ENCODE data around the gene SKOR1.

The SKOR1 gene

DNA sequence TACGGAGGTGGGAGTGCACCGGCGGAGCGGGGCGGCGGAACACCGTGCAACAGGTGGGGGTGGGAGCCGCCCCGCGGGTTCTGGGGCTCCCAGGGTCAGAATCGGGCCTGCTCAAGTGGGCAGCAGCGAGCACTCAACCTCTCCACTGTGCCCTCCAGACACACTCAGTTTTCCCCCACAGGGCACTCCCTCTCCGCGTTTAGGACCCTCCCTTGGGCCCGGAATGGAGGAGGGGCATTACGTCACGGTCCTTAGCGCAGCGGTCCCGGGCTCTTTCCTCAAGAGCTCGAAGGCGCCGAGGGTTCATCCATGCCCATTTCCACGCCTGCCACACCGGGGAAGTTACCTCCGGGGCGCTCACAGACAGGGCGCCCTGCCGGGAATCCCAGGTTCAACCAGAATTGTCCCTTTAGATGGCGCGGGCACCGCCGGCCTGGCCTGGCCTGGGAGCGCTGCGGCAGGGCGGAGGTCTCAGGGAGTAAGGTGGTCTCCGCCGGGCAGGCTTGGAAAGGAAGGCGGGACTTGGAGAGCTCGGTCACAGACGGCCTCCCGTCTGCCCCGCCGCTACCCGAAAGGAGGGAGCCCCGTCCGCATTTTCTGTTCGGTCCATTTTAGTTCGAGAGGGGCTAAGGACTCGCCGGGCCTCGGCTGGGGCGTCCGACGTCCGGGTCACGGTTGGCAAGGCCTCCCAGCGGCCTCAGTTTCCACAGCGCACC, 9.4 kb downstream of the SKOR1 start:
- DNase-seq = no peak
- Histone ChIP-seq H3K27ac (no peak overlapping the region), H3K27me3 (ENCODE audit: insufficient read depth, low read depth, severe bottlenecking) (peaks cover 43% of the 10 kb centered on the region), H3K9me3 (ENCODE audit: severe bottlenecking) (no peaks in the 10 kb centered on the region), H3K36me3 (no peaks in the 10 kb centered on the region), H3K4me3 (ENCODE audit: low read depth, low read length) (peak overlapping the region; percentile 42)
- TF ChIP-seq, protein P1, sequence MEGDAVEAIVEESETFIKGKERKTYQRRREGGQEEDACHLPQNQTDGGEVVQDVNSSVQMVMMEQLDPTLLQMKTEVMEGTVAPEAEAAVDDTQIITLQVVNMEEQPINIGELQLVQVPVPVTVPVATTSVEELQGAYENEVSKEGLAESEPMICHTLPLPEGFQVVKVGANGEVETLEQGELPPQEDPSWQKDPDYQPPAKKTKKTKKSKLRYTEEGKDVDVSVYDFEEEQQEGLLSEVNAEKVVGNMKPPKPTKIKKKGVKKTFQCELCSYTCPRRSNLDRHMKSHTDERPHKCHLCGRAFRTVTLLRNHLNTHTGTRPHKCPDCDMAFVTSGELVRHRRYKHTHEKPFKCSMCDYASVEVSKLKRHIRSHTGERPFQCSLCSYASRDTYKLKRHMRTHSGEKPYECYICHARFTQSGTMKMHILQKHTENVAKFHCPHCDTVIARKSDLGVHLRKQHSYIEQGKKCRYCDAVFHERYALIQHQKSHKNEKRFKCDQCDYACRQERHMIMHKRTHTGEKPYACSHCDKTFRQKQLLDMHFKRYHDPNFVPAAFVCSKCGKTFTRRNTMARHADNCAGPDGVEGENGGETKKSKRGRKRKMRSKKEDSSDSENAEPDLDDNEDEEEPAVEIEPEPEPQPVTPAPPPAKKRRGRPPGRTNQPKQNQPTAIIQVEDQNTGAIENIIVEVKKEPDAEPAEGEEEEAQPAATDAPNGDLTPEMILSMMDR (IDR thresholded peaks at IDR 0.05; ENCODE audit: low read depth, low read length) = no peak

DNA sequence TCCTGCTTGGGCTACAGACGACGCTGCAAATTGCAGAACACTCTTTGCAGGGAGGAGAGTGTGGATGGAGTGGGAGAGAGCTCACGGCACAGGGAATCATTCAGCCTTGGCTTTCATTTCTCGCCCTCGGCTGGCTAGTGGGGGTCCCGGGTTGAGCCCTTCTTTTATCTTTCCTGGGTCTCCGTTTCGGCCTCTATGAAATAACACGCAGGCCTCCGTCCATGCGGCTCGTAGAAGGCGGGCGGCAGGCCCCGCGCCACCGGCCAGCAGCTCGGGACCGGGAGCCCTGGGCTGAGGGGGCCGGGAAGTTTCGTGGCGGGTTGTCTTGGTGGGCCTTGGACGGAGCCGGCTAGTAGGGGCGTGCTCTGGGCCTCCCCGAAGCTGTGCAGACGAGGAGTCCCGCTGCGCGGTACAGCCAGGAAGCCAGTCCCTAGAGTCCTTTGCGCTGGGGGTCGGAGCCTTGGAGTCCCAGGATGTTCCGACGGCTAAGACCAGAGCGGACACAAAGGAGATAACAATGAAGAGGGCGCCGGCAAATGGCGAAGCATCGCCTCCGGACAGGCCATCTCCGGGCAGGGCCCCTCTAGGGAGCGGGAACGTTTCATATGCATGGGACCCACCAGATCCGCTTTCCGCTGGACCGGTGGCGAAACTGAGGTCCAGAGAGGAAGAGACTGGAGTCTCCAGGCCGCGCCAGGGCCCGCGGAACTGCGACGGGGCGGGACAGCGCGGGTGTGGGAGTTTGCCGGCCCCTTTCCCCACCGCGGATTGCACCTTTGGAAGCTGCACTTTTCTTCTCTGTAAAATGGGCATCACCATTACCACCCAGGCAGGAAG, 10.2 kb downstream of the SKOR1 start:
- peak; percentile 37 for DNase-seq
- H3K27me3 ChIP-seq (ENCODE audit: insufficient read depth, low read depth, severe bottlenecking) = peaks cover 43% of the 10 kb centered on the region
- TF ChIP-seq, protein P1 (IDR thresholded peaks at IDR 0.05; ENCODE audit: low read depth, low read length) = no peak
- H3K36me3 ChIP-seq = no peaks in the 10 kb centered on the region
- peak overlapping the region; percentile 42 for H3K4me3 ChIP-seq (ENCODE audit: low read depth, low read length)
- H3K9me3 ChIP-seq (ENCODE audit: severe bottlenecking) = no peaks in the 10 kb centered on the region
- H3K27ac ChIP-seq = no peak overlapping the region

DNA sequence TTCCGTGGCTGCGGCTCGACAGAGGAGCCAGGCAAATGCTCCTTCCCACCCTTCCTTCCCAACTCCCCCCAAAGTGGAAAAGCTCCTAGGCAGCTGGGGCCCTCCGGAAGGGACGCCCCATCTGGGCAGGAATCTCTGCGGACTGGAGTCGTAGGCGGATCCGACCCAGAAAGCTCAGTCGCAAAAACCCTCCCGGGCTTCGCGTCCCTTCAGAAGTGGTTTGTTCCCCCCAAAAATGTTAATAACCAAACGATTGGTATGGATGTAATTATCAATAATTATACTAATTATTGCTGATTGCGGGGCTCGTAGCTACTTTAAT, 10.8 kb downstream of the SKOR1 start:
- Histone ChIP-seq H3K4me3 (ENCODE audit: low read depth, low read length) (peak overlapping the region; percentile 42), H3K27me3 (ENCODE audit: insufficient read depth, low read depth, severe bottlenecking) (peaks cover 43% of the 10 kb centered on the region), H3K9me3 (ENCODE audit: severe bottlenecking) (no peaks in the 10 kb centered on the region), H3K36me3 (no peaks in the 10 kb centered on the region), H3K27ac (no peak overlapping the region)
- TF ChIP-seq, protein P1 (IDR thresholded peaks at IDR 0.05; ENCODE audit: low read depth, low read length) = no peak
- no peak for DNase-seq

DNA sequence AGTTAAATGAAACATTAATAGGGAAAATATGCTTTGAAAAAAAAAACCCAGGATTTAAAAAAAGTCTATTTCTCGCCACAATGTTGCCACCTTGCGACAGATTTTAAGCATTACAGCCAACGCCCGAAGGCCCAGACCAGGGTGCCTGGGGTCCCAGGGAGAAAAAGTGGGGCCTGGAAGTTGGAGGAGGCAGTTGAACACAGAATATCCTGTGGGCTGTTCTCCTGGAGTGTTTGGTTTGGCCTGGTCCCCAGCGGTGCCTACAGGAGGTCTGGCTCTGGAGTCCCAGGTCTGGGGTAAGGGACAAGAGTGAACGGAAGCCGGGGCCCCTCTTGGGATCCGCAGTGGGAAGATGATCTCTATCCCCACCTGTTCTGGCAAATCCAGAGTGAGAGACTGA, 11.2 kb downstream of the SKOR1 start:
- Histone ChIP-seq H3K9me3 (ENCODE audit: severe bottlenecking) (no peaks in the 10 kb centered on the region), H3K4me3 (ENCODE audit: low read depth, low read length) (peak overlapping the region; percentile 42), H3K27me3 (ENCODE audit: insufficient read depth, low read depth, severe bottlenecking) (peaks cover 43% of the 10 kb centered on the region), H3K27ac (no peak overlapping the region), H3K36me3 (no peaks in the 10 kb centered on the region)
- DNase-seq = peak; percentile 48
- TF ChIP-seq, protein P1 (IDR thresholded peaks at IDR 0.05; ENCODE audit: low read depth, low read length) = peak; percentile 45

DNA sequence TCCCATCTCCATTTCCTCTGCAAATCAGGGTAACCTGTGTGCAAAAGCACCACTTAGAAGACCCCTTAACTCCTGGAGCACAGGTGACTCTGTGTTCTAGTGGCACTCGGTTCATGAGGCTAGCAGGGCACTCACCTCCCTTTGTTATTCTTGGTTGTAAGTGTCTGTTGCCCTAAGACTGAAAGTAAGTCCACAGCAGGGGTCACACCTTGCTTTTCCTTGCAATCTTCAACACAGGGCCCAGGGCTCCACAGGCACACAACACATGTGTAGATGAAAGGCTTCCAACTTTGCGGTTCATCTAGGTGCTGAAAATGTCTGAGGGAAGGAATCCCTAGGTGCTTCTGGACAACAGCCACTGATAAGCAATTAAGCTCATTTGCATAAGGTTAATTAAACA, 11.6 kb downstream of the SKOR1 start:
- no peak overlapping the region for H3K27ac ChIP-seq
- H3K9me3 ChIP-seq (ENCODE audit: severe bottlenecking) = no peaks in the 10 kb centered on the region
- DNase-seq = no peak
- peaks cover 43% of the 10 kb centered on the region for H3K27me3 ChIP-seq (ENCODE audit: insufficient read depth, low read depth, severe bottlenecking)
- no peaks in the 10 kb centered on the region for H3K36me3 ChIP-seq
- H3K4me3 ChIP-seq (ENCODE audit: low read depth, low read length) = no peak overlapping the region
- TF ChIP-seq, protein P1 (IDR thresholded peaks at IDR 0.05; ENCODE audit: low read depth, low read length) = no peak
